HG02852 (cell line): ENCODE data around the gene SLC44A3.

ENCODE experiments used
- ATAC-seq: cut with Tn5 transposase; IDR thresholded peaks from one replicate; pipeline ENCODE4 v1.9.1; 2021; ENCODE audit warnings: mild to moderate bottlenecking, moderate library complexity; ENCODE audit not compliant: unreplicated experiment

SLC44A3 gene

DNA sequence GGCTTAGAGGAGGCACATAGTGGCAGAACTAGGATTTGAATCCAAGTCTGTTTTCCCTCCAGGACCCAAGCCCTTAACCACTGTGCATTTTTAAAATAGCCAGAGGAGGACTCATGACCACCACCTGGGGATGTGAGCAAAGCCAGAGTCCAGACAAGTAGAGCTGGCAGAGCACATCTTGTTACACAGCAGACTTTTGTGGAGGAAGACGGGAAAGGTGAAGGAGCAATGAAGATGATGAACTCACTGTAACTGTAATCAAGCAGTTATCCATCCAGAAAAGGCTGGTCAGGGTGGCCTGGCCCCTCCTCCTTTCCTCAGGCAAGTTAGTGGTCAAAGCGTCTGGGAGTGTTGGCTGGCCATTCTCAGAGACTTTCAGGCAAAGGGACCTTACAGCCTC lies 50.9 kb downstream of the SLC44A3 start:
- ATAC-seq: no peak

DNA sequence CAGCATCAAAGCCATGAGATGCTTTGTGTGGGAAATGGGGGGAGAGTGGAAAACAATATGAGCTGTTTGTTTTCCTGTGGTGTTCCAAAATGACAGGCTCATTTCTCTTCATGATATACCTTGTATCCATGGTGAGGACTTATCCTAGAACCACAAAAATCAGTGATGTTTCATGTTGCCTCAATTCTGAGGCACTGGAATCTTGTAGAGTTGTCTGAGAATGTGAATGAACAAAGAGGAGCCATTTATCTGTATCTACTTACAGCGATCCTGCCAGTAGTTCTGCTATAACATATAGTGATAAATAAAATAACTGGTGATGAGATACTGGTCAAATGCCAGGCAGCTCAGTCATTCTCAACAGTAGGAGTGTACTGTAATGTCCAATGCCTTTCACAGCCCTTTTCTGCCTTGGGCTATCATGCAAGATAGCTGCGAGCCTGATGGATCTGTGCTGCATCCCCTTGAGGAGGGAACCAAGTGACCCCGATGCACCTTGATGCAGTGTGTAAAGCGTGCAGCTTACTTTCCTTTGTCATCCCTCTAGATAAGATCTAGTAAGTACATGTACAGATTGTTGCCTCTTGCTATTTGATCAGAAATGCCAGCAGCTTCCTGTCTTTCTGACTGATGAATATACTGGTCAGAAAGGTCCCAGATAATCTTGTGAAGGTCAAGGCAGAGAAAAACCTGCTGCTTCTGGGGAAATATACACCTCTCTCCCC lies 52.8 kb downstream of the SLC44A3 start:
- ATAC-seq: no peak

GRCh38 chr1:94873520-94874351 lies 53.6 kb downstream of the SLC44A3 start:
- ATAC-seq: peak; percentile 75

GRCh38 chr1:94874423-94874822 lies 54.3 kb downstream of the SLC44A3 start:
- ATAC-seq: no peak

DNA sequence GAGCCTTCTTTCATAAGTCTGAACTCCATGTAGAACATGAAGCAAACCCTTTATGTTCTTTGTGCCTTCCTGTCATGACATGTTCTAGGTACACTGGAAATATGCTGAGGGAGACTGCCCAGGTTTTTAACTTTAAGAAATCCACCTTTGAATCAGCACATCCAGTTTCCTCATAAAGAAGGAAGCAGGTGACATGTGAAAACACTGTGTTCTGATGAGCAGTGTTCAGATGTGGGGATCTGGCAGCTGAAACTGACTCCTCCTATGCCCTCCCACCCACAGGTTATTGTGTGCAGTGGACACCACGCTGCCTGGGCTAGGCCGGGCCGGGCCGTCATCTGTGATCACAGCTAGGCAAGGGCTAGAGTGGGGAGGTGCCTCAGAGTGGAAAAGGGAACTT lies 55.6 kb downstream of the SLC44A3 start:
- ATAC-seq: no peak

DNA sequence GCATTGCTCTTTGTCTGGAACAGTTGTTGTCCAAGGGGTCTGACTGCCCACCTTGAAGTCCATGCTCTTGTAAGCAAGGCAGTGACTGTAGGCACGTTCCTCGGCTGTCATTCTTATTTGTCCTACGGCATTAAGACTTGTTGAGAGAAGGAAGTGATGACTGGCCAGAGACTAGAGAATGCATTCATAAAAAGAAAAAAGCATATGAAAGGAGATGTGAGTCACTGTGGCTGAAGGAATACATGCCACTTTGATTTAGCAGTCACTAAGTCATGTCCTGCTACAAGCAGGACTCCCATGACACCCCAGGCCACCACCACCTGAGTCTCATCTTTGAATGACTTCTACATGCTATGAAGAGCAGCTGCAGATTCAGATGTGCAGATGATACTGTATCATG lies 56.2 kb downstream of the SLC44A3 start:
- no peak for ATAC-seq

DNA sequence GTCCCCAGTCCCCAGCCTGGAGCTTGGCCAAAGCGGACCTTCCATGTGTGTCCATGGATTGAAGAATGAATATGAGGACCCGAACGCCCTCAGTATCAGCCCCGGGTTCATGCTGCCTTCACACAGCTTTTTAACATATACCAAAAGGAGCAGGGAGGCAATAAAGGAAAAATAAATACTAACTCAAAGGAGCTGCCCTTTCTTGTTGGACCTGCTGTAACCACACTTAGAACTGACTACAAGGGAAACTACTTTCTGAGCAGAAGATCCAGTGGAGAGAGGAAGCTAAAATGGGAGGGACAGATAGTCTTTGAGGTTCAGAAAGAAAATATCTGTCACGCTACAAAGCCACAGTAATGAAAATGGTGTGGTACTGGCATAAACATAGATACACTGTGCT lies 58.2 kb downstream of the SLC44A3 start:
- ATAC-seq: no peak

- ATAC-seq: no peak
These were observed 63.5 kb downstream of the SLC44A3 start for GRCh38 chr1:94883691-94884090.

GRCh38 chr1:94884106-94884505 lies 63.9 kb downstream of the SLC44A3 start:
- ATAC-seq: no peak

DNA sequence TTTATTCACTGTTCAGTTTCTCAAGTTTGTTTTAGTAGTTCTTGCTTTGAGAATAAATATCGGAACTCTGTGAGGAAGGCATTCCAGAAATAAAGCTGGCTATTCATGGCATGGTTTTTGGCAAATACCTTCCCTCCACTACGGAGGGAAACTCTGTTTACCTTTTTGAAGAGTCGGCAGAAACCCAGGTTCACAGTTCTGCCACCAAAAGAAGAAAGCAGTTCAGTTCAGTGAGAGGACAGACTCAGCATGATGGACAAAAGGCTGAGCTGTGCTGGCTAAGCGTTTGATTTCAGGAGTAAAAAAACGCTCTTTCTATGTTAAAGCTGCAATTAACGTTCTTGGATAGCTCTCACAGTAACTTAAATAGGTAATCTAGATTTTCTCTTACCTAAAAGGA lies 64.3 kb downstream of the SLC44A3 start:
- no peak for ATAC-seq

GRCh38 chr1:94886361-94886760 lies 66.2 kb downstream of the SLC44A3 start:
- no peak for ATAC-seq

DNA sequence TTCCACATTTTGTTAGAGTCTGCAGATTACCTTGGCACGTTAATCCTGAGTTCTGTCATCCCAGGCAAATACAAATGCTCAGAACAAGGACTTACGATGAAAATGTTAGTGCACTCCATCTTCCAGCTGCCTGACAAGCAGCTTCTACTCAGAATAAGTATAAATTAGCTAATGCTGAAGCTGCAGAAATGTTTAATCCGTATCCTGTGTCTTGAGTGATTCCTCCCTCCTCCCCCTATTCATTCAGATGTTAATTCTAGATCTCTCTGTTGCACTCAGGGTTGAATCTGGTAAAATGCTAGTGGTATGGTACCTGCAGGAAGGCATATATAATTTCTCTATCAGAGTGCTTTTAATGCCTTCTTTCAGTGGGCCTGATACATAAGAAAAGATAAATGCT lies 66.9 kb downstream of the SLC44A3 start:
- no peak for ATAC-seq

- ATAC-seq: no peak
These were observed 67.5 kb downstream of the SLC44A3 start for GRCh38 chr1:94887603-94888171.

- ATAC-seq: no peak
These were observed 68.0 kb downstream of the SLC44A3 start for GRCh38 chr1:94888201-94888600.

DNA sequence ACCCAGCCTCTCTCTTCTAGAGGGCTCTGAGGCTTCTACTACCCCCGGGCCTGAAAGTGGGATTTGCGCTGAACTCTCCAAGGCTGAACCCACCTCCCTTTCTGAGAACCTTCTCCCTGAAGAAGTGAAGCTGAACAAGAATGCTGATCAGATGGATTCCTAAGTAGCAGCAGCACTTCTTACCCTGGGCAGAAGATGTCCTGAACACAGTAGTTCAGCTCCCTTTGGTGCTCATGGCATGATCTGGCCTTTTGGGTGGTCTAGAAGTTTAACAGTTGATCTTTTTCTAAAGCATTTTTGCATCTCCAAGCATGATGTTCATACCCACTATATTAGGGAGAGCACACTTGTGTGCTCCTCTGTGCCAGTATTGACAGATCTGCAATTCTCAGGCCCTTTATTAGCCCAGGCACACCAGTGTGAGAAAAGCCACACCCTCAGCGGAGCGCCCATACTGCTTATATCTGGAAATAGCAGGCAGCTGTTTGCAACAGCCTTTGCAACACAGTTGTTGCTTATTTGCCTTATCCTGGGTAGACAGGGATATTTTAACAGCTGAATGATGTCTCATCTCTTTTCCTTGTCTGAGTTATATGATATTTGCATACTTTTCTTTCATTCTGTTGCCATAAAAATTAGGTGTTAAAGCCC lies 72.6 kb downstream of the SLC44A3 start:
- no peak for ATAC-seq

DNA sequence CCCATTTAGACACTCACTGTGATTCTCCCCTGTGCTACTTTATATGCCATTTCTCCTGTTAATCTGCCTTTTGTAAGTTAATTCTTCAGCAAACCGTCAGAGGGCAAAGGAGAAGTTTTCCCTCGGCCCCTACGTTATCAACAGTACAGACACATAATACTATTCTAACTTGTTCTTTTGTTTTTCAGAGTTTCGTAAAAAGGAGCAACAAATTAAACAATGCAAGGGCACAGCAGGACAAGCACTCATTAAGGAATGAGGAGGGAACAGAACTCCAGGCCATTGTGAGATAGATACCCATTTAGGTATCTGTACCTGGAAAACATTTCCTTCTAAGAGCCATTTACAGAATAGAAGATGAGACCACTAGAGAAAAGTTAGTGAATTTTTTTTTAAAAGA lies 74.5 kb downstream of the SLC44A3 start:
- no peak for ATAC-seq

DNA sequence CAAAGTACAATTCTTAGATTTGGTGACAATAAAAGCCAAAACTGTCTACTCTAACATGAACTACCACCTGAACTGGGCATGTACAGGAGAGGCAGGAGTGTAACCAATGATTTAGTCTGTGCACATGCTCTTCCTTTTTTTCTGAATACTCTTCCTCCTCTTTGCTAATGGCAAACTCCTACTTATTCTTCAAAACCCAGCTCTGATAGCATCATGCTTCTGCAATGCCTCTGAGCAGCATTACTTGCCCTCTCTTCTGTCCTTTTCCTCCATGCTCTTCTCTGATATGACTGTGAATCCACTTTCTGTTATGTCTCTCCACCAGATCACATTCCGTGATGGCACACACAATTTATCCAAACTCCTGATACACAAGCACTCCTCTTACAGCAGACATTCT lies 75.4 kb downstream of the SLC44A3 start:
- no peak for ATAC-seq

GRCh38 chr1:94898491-94899385 lies 78.6 kb downstream of the SLC44A3 start:
- ATAC-seq: no peak

- ATAC-seq: no peak
These were observed 79.6 kb downstream of the SLC44A3 start for GRCh38 chr1:94899756-94900155.

DNA sequence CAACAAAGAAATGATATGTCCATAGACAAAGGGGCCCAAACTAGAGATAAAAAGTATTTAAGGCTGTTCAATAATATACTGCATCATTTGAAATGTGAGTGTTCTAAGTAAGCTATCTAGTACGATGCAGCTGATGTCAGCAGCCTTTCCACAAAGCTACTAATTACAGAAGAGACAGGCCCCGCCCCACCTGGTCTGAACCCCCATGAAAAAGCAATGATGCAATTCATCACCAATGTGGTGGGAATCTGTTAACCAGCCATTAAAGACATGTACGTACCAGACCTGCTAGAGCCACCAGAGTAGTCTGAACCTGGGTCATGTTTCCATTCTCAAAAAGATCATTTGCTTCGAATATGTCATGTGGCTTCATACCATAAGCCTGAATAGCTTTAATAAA lies 81.7 kb downstream of the SLC44A3 start:
- ATAC-seq: no peak
